ENCODE measurements around the gene ADCY5.

Gene ADCY5

GRCh38 chr3:123458255-123458654 is 9.4 kb upstream of the ADCY5 start:
- no peak for DNase-seq (ENCODE audit: low read depth in 2 of 2)

GRCh38 chr3:123457841-123458240 is 9.0 kb upstream of the ADCY5 start:
- no peak for DNase-seq (ENCODE audit: low read depth in 2 of 2)

GRCh38 chr3:123453675-123454074 is 4.8 kb upstream of the ADCY5 start:
- no peak for DNase-seq (ENCODE audit: low read depth in 2 of 2)

- DNase-seq (ENCODE audit: low read depth in 2 of 2): no peak
Observed at GRCh38 chr3:123451186-123451585, 2.3 kb upstream of the ADCY5 start.

- no peak for DNase-seq (ENCODE audit: low read depth in 2 of 2)
Observed at GRCh38 chr3:123449997-123450604, 1.2 kb upstream of the ADCY5 start.

GRCh38 chr3:123449102-123449996 is 459 bp upstream of the ADCY5 start:
- DNase-seq (ENCODE audit: low read depth in 2 of 2): no peak

- DNase-seq (ENCODE audit: low read depth in 2 of 2): peak; percentile 29 to 33
Observed at GRCh38 chr3:123447749-123448517, 957 bp downstream of the ADCY5 start.

GRCh38 chr3:123447416-123447748 is 1.5 kb downstream of the ADCY5 start:
- DNase-seq (ENCODE audit: low read depth in 2 of 2): no peak

- no peak for DNase-seq (ENCODE audit: low read depth in 2 of 2)
Observed at GRCh38 chr3:123446610-123447109, 2.2 kb downstream of the ADCY5 start.

- no peak for DNase-seq (ENCODE audit: low read depth in 2 of 2)
Observed at GRCh38 chr3:123446210-123446609, 2.7 kb downstream of the ADCY5 start.

GRCh38 chr3:123445702-123446101 is 3.2 kb downstream of the ADCY5 start:
- DNase-seq (ENCODE audit: low read depth in 2 of 2): no peak

- DNase-seq (ENCODE audit: low read depth in 2 of 2): no peak
Observed at GRCh38 chr3:123444744-123445143, 4.1 kb downstream of the ADCY5 start.

GRCh38 chr3:123444023-123444422 is 4.9 kb downstream of the ADCY5 start:
- DNase-seq (ENCODE audit: low read depth in 2 of 2): no peak

GRCh38 chr3:123442908-123443307 is 6.0 kb downstream of the ADCY5 start:
- no peak for DNase-seq (ENCODE audit: low read depth in 2 of 2)

- DNase-seq (ENCODE audit: low read depth in 2 of 2): no peak
Observed at GRCh38 chr3:123442125-123442524, 6.8 kb downstream of the ADCY5 start.

GRCh38 chr3:123439806-123440580 is 8.9 kb downstream of the ADCY5 start:
- DNase-seq (ENCODE audit: low read depth in 2 of 2): no peak

GRCh38 chr3:123432832-123433523 is 15.9 kb downstream of the ADCY5 start:
- DNase-seq (ENCODE audit: low read depth in 2 of 2): no peak

GRCh38 chr3:123431658-123432324 is 17.1 kb downstream of the ADCY5 start:
- no peak for DNase-seq (ENCODE audit: low read depth in 2 of 2)

GRCh38 chr3:123431007-123431657 is 17.8 kb downstream of the ADCY5 start:
- DNase-seq (ENCODE audit: low read depth in 2 of 2): no peak

GRCh38 chr3:123430266-123430665 is 18.6 kb downstream of the ADCY5 start:
- DNase-seq (ENCODE audit: low read depth in 2 of 2): no peak
